SKM-1 (cell line): ENCODE results near the gene RANGRF.
"Not testable (repeated sequence)": the region's sequence is repeated elsewhere in the genome, so short reads cannot be mapped to it uniquely, and the experiment has no call there.

Experiments
- DNase-seq: peaks from one replicate; lab custom pipeline; 2025; ENCODE audit not compliant: unreplicated experiment; lab: John Stamatoyannopoulos, UW

The RANGRF gene

GRCh38 chr17:8288336-8289102 lies at the start of gene RANGRF:
RANGRF (plus strand) TSS chr17:8288670; CDS start chr17:8288789, 119 bp downstream.
- peak; percentile 31 for DNase-seq

- DNase-seq: no peak
These were observed 44.6 kb upstream of the RANGRF start for GRCh38 chr17:8243827-8244226.

- no peak for DNase-seq
These were observed 43.7 kb upstream of the RANGRF start for GRCh38 chr17:8244768-8245167.

GRCh38 chr17:8248751-8249607 lies 39.5 kb upstream of the RANGRF start, which contains the start of gene PFAS:
PFAS (plus strand) TSS chr17:8249289; CDS start chr17:8253938, 4,649 bp downstream.
- peak; percentile 40 for DNase-seq

- no peak for DNase-seq
These were observed 38.6 kb upstream of the RANGRF start for GRCh38 chr17:8249621-8250500.

- DNase-seq: not testable (repeated sequence)
These were observed 37.1 kb upstream of the RANGRF start for GRCh38 chr17:8251411-8251810.

- DNase-seq: no peak
These were observed 34.7 kb upstream of the RANGRF start for GRCh38 chr17:8253801-8254200.

GRCh38 chr17:8254881-8255280 lies 33.6 kb upstream of the RANGRF start:
- no peak for DNase-seq

- no peak for DNase-seq
These were observed 33.0 kb upstream of the RANGRF start for GRCh38 chr17:8255499-8255898.

- no peak for DNase-seq
These were observed 32.2 kb upstream of the RANGRF start for GRCh38 chr17:8256291-8256690.

GRCh38 chr17:8256691-8257090 lies 31.8 kb upstream of the RANGRF start:
- DNase-seq: no peak

GRCh38 chr17:8257801-8258200 lies 30.7 kb upstream of the RANGRF start:
- no peak for DNase-seq

GRCh38 chr17:8264320-8264719 lies 24.1 kb upstream of the RANGRF start:
- DNase-seq: no peak

- no peak for DNase-seq
These were observed 23.5 kb upstream of the RANGRF start for GRCh38 chr17:8264836-8265542.

GRCh38 chr17:8266648-8267479 lies 21.6 kb upstream of the RANGRF start:
- no peak for DNase-seq

GRCh38 chr17:8267480-8268147 lies 20.9 kb upstream of the RANGRF start:
- DNase-seq: no peak

- no peak for DNase-seq
These were observed 19.7 kb upstream of the RANGRF start for GRCh38 chr17:8268550-8269298.

GRCh38 chr17:8272421-8272820 lies 16.0 kb upstream of the RANGRF start:
- DNase-seq: no peak
